HG03469 (cell line): Measurements from ENCODE around the gene CRYBA4.

Source experiments
- ATAC-seq: cut with Tn5 transposase; IDR thresholded peaks from one replicate; pipeline ENCODE4 v1.9.1; 2021; ENCODE audit warnings: mild to moderate bottlenecking, moderate library complexity, moderate number of reproducible peaks; ENCODE audit not compliant: unreplicated experiment

The CRYBA4 gene

GRCh38 chr22:26658671-26659478 lies 37.1 kb downstream of the CRYBA4 start:
- no peak for ATAC-seq

- ATAC-seq, result no peak
Observed at GRCh38 chr22:26660356-26660755, 38.6 kb downstream of the CRYBA4 start.

GRCh38 chr22:26660961-26661578 lies 39.3 kb downstream of the CRYBA4 start:
- no peak for ATAC-seq

- ATAC-seq, result no peak
Observed at GRCh38 chr22:26662160-26662559, 40.4 kb downstream of the CRYBA4 start.

- ATAC-seq, result no peak
Observed at GRCh38 chr22:26663374-26663923, 41.7 kb downstream of the CRYBA4 start.

- ATAC-seq, result no peak
Observed at GRCh38 chr22:26665813-26666231, 44.1 kb downstream of the CRYBA4 start.

GRCh38 chr22:26667140-26667539 lies 45.4 kb downstream of the CRYBA4 start:
- no peak for ATAC-seq

- no peak for ATAC-seq
Observed at GRCh38 chr22:26669060-26669481, 47.3 kb downstream of the CRYBA4 start.

GRCh38 chr22:26670459-26670858 lies 48.7 kb downstream of the CRYBA4 start:
- no peak for ATAC-seq

GRCh38 chr22:26671317-26672059 lies 49.7 kb downstream of the CRYBA4 start:
- no peak for ATAC-seq

- peak; percentile 4 for ATAC-seq
Observed at GRCh38 chr22:26672060-26672471, 50.3 kb downstream of the CRYBA4 start.

- peak; percentile 29 for ATAC-seq
Observed at GRCh38 chr22:26672590-26673468, 51.1 kb downstream of the CRYBA4 start.

GRCh38 chr22:26673486-26673885 lies 51.7 kb downstream of the CRYBA4 start:
- ATAC-seq, result no peak

- ATAC-seq, result no peak
Observed at GRCh38 chr22:26674211-26675190, 52.7 kb downstream of the CRYBA4 start.

GRCh38 chr22:26675687-26676268 lies 54.0 kb downstream of the CRYBA4 start:
- no peak for ATAC-seq

- ATAC-seq, result no peak
Observed at GRCh38 chr22:26677217-26677616, 55.5 kb downstream of the CRYBA4 start.

- ATAC-seq, result no peak
Observed at GRCh38 chr22:26679003-26679629, 57.4 kb downstream of the CRYBA4 start.
